ENCODE measurements around the gene ZNF311. TPM values are rescaled to one million over a fixed set of nuclear protein-coding genes. Genes with fewer than 3 reads are reported as not detected.

Gene ZNF311
- total RNA-seq: 0.98 and 1.1 TPM in 2 replicates

GRCh38 chr6:29005183-29005885 is at the start of gene ZNF311:
Gene ZNF311, minus strand, starts transcription at chr6:29005315. Its CDS starts 1,361 bp downstream, at chr6:29003954.

GRCh38 chr6:29045075-29045474 is 40.0 kb upstream of the ZNF311 start, which contains the start of gene OR2W1:
Gene OR2W1, minus strand, starts transcription at chr6:29045175. Its CDS starts 0 bp downstream, at chr6:29045175.

Small RNA genes lying within 50 kb of the gene (small RNA-seq; reads per million reads assigned to genes)
- gene RN7SL471P: not detected

Other genes starting within 250 kb of the ZNF311 start
- 59.2 and 72.5 TPM in 2 replicates for gene TRIM27, start 81.3 kb downstream of the ZNF311 start, total RNA-seq
- gene OR2W1, start 39.9 kb upstream of the ZNF311 start, total RNA-seq: not detected in 2 replicates
- not detected in 2 replicates for gene OR2B3, start 82.0 kb upstream of the ZNF311 start, total RNA-seq
- gene OR2J1, start 94.2 kb upstream of the ZNF311 start, total RNA-seq: not detected in 2 replicates
- gene OR2J3, start 102.7 kb upstream of the ZNF311 start, total RNA-seq: not detected in 2 replicates
- not detected in 2 replicates for gene OR2J2, start 165.6 kb upstream of the ZNF311 start, total RNA-seq

Data from subcutaneous preadipocyte (primary cell).